ENCODE results near the gene EIF1AD.

The EIF1AD gene

GRCh38 chr11:66002648-66003225, 780 bp upstream of the EIF1AD start:
- peak in 1 of 2 experiments; percentile 16 for DNase-seq

GRCh38 chr11:65997286-65997685, 4.7 kb downstream of the EIF1AD start:
- DNase-seq: peak; percentile 22

- DNase-seq: no peak
Measured at GRCh38 chr11:65992056-65992455, 9.9 kb downstream of the EIF1AD start.

- peak; percentile 88 to 94 for DNase-seq
Measured at GRCh38 chr11:65988791-65989592, 13.0 kb downstream of the EIF1AD start.

GRCh38 chr11:65987336-65987735, 14.6 kb downstream of the EIF1AD start:
- no peak for DNase-seq

- no peak for DNase-seq
Measured at GRCh38 chr11:65983589-65983987, 18.4 kb downstream of the EIF1AD start.

GRCh38 chr11:65982824-65983588, 19.0 kb downstream of the EIF1AD start:
- no peak for DNase-seq

GRCh38 chr11:65981972-65982823, 19.8 kb downstream of the EIF1AD start:
- DNase-seq: no peak

GRCh38 chr11:65981101-65981740, 20.7 kb downstream of the EIF1AD start:
- DNase-seq: no peak

- no peak for DNase-seq
Measured at GRCh38 chr11:65979261-65979759, 22.6 kb downstream of the EIF1AD start.

- no peak for DNase-seq
Measured at GRCh38 chr11:65978391-65979238, 23.3 kb downstream of the EIF1AD start.

- no peak for DNase-seq
Measured at GRCh38 chr11:65977621-65978390, 24.2 kb downstream of the EIF1AD start.

- no peak for DNase-seq
Measured at GRCh38 chr11:65976216-65977176, 25.5 kb downstream of the EIF1AD start.

- no peak for DNase-seq
Measured at GRCh38 chr11:65975771-65976170, 26.2 kb downstream of the EIF1AD start.

- DNase-seq: no peak
Measured at GRCh38 chr11:65973439-65974110, 28.4 kb downstream of the EIF1AD start.

- no peak for DNase-seq
Measured at GRCh38 chr11:65972116-65972515, 29.8 kb downstream of the EIF1AD start.

- DNase-seq: peak; percentile 43 to 52
Measured at GRCh38 chr11:65968600-65969482, 33.1 kb downstream of the EIF1AD start.
